GM19240 (cell line): ENCODE results near the gene CNDP2.

ENCODE experiments used
- DNase-seq: peaks from one replicate; pipeline ENCODE4 v3.0.0; 2011; ENCODE audit warnings: low spot score; ENCODE audit not compliant: insufficient read length

CNDP2 gene

GRCh38 chr18:74569401-74569800, 73.2 kb downstream of the CNDP2 start:
- no peak for DNase-seq

GRCh38 chr18:74570266-74570665, 74.1 kb downstream of the CNDP2 start:
- no peak for DNase-seq

GRCh38 chr18:74571895-74572680, 75.9 kb downstream of the CNDP2 start:
- DNase-seq = no peak

GRCh38 chr18:74573053-74573452, 76.9 kb downstream of the CNDP2 start:
- DNase-seq = no peak
